Measurements from ENCODE around the gene PACRG. TPM values are rescaled to one million over a fixed set of nuclear protein-coding genes. Genes with fewer than 3 reads are reported as not detected.

Gene PACRG
- total RNA-seq, 1 donor: 0.73 TPM

DNA sequence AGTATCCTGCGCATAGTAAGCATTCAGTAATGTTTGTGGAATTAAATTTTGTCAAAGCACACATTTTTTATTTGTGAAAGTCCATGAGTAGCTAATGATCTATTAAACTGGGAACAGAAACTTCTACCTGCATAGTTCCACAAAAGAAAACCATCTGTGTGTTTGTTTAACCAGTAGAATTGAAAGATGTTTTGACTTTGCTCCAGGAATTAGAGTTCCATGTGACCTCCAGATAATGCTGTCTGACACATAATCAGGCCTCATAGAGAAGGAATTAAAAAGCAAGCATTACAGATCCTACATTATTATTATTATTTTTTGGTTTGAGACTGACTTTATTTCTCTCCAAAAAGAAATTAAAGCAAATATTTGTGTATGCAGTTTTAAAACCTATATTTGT, 126.5 kb downstream of the PACRG start:
- Histone ChIP-seq H3K27me3 (ENCODE audit: insufficient read depth, low read length) (no peaks in the 10 kb centered on the region), H3K4me3 (ENCODE audit: low read length) (no peak overlapping the region), H3K9me3 (ENCODE audit: low read depth, low read length) (no peaks in the 10 kb centered on the region), H3K4me1 (ENCODE audit: insufficient read depth, low read length) (no peaks in the 10 kb centered on the region)

DNA sequence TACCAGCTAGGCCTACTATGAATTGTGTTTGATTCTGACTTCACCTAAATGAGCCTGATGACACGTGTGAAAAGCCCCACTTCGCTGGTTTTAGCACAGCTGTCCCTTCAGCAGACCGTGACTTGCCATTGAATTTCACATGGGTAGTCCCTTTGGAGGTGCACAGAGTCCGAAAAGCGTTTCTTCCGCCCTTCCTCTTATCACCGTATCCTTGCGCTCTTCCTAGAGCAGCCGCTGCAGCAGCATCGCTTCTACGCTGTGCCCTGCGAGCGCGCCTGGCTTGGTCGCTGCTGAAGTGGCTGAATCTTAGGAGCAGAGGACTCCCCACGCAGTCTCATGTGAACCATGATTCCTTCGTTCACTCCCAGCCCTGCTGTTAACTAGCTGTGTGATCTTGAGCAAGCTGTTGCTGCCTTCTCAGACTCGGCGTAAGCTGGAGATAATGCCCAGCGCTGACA, 127.0 kb downstream of the PACRG start:
- no peaks in the 10 kb centered on the region for H3K9me3 ChIP-seq (ENCODE audit: low read depth, low read length)
- H3K4me3 ChIP-seq (ENCODE audit: low read length): no peak overlapping the region
- H3K4me1 ChIP-seq (ENCODE audit: insufficient read depth, low read length): no peaks in the 10 kb centered on the region
- H3K27me3 ChIP-seq (ENCODE audit: insufficient read depth, low read length): no peaks in the 10 kb centered on the region

DNA sequence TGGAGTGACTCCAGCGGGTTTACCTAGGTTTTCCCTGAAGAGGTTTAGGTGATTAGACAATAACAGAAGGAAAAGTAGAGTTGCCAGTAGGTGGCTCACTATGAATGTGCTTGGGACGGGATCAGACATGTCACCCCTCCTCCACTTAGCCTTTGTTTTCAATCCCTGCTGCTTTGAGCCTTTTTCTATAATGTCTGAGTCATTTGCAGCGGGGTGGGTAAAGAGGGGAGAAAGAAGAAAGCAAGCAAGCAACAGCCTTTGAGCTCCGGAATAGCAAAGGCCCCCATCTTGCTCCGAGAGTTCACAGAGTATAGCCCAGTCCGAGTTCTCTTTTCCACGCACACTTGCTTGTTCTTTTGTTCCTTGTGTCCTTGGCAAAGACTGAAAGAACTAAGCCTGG, 129.1 kb downstream of the PACRG start:
- H3K4me1 ChIP-seq (ENCODE audit: insufficient read depth, low read length): no peaks in the 10 kb centered on the region
- no peaks in the 10 kb centered on the region for H3K9me3 ChIP-seq (ENCODE audit: low read depth, low read length)
- no peaks in the 10 kb centered on the region for H3K27me3 ChIP-seq (ENCODE audit: insufficient read depth, low read length)
- H3K4me3 ChIP-seq (ENCODE audit: low read length): no peak overlapping the region

DNA sequence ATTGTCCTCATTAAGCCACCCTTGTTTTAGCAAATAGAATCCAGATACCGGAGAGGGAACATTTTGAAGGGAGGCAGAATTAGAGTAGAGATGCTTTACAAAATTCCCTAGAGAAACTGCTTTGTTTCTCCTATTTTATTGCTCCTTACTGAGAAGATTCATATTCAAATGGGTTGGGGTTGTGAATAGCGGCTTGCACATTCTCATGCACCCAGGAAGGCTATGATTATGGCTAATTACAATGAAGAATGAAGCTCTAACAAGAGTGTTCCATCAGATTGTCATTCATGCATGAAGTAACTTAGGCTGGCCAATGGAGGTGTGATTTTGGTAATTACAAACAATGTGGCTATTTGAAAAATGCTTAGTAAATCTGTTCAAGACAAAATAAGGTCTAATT, 129.6 kb downstream of the PACRG start:
- no peak overlapping the region for H3K4me3 ChIP-seq (ENCODE audit: low read length)
- H3K4me1 ChIP-seq (ENCODE audit: insufficient read depth, low read length): no peaks in the 10 kb centered on the region
- H3K9me3 ChIP-seq (ENCODE audit: low read depth, low read length): no peaks in the 10 kb centered on the region
- no peaks in the 10 kb centered on the region for H3K27me3 ChIP-seq (ENCODE audit: insufficient read depth, low read length)

DNA sequence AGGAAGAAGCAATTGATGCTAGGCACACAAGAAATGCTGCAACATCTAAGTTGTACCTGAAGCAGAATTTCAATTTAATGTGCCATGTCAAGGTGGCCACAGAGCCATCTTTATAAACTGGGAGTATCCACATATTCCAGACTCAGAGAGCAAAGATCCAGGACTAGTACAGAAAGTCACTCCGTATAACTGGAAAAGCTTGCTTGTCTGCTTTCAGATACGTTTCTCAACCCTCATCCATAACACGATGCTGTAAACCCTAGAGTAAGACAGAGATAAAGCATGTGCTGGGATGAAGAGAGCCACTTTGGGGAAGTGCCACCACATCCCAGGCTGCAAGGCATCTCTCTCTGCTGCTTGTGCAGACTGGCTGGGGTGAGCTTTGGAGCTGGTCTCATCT, 134.7 kb downstream of the PACRG start:
- no peaks in the 10 kb centered on the region for H3K27me3 ChIP-seq (ENCODE audit: insufficient read depth, low read length)
- H3K4me1 ChIP-seq (ENCODE audit: insufficient read depth, low read length): no peaks in the 10 kb centered on the region
- no peak overlapping the region for H3K4me3 ChIP-seq (ENCODE audit: low read length)
- no peaks in the 10 kb centered on the region for H3K9me3 ChIP-seq (ENCODE audit: low read depth, low read length)

DNA sequence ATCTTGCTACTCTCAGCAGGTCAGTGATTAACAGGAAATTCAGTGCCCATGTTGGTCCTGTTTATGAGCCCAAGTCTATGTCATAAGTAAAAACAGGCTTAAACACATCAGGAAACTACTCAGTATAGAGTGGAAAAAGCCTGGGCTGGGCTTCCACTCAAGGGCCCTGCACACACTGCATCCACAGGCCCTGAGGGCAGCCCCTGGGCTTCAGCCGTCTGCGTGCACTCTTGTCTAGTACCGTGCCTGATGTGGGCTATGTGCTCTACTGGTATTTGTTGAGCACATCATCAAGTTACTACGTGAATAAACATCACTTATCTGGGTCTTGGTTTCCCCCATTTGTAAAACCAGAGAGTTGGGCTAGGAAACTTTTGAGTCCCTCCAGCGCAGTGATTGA, 135.2 kb downstream of the PACRG start:
- no peaks in the 10 kb centered on the region for H3K4me1 ChIP-seq (ENCODE audit: insufficient read depth, low read length)
- no peaks in the 10 kb centered on the region for H3K9me3 ChIP-seq (ENCODE audit: low read depth, low read length)
- no peak overlapping the region for H3K4me3 ChIP-seq (ENCODE audit: low read length)
- no peaks in the 10 kb centered on the region for H3K27me3 ChIP-seq (ENCODE audit: insufficient read depth, low read length)

DNA sequence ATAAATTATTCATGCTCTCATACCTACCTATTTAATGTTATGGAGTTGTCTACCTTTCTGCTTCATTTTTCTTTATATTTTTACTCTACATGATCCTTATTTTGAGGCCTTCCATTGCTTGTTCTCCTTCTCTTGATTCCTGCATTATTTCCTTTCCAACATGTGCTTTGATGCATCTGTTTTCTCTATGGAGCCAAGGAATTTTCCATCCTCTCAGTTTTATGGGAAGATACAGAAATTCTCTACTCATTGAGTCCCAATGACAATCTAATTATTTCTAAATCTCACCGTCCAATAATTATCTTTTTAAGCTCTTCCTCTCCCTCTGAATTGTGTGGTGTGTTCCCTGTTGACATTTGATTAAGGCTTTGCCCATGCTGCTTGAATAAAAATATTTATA, 136.0 kb downstream of the PACRG start:
- Histone ChIP-seq H3K4me1 (ENCODE audit: insufficient read depth, low read length) (no peaks in the 10 kb centered on the region), H3K4me3 (ENCODE audit: low read length) (no peak overlapping the region), H3K9me3 (ENCODE audit: low read depth, low read length) (no peaks in the 10 kb centered on the region), H3K27me3 (ENCODE audit: insufficient read depth, low read length) (no peaks in the 10 kb centered on the region)

DNA sequence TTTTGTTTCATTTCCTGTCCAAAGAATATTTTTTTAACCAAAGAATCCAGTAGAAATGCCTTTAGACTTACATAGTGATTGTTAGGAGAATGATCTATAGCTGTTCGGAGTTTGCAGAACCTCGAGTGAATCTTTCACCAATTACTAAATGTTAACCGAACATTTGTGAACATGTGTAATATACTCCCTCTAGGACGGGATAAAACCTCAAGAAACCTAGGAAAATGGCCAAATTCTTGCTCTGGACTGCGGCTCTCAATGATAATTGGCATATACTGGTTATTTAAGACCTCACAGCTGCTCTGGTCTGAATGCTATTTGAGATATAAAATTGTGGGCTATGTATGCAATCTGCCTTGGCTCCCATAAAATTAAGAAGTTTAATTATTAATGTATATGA, 137.1 kb downstream of the PACRG start:
- Histone ChIP-seq H3K27me3 (ENCODE audit: insufficient read depth, low read length) (no peaks in the 10 kb centered on the region), H3K4me1 (ENCODE audit: insufficient read depth, low read length) (no peaks in the 10 kb centered on the region), H3K4me3 (ENCODE audit: low read length) (no peak overlapping the region), H3K9me3 (ENCODE audit: low read depth, low read length) (no peaks in the 10 kb centered on the region)

DNA sequence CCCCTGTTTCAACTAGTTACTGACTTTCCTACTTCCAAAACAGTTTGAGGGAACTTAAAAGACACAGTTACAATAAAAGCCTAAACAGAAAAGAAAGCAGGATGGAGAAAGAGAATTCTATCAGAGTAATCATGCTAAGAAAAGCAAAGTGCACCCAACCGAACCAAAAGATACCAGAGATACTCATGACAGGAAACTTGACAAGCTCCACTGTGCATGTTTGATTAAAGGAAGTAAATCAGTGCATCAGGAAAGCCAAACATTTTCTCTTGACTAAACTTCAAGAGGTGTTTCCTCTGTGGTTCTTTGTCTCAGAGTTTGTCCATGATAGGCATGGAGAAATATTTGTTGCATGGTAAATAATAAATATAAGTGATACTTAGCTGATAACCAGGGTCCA, 138.9 kb downstream of the PACRG start:
- Histone ChIP-seq H3K27me3 (ENCODE audit: insufficient read depth, low read length) (no peaks in the 10 kb centered on the region), H3K9me3 (ENCODE audit: low read depth, low read length) (no peaks in the 10 kb centered on the region), H3K4me3 (ENCODE audit: low read length) (no peak overlapping the region)

DNA sequence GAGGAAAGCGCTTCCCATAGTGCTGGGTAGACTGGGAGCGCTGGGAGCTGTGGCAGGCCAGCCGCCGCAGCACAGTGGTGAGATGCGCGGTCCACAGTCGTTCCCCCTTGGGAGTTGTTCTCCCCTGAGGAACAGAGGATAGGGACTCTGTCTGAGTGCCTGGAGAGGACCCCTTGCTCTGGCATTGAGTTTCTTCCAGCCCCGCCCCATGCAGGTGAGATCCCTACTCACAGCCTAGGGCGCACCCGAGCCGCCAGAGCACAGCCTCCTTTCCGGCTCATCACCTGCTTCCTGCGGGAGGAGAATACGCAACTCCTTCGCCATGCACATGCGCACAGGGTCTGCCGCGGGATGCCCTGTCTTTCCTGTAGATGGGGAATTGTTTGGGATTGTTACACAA, 140.6 kb downstream of the PACRG start:
- H3K4me3 ChIP-seq (ENCODE audit: low read length): no peak overlapping the region
- no peaks in the 10 kb centered on the region for H3K27me3 ChIP-seq (ENCODE audit: insufficient read depth, low read length)
- H3K4me1 ChIP-seq (ENCODE audit: insufficient read depth, low read length): no peaks in the 10 kb centered on the region
- no peaks in the 10 kb centered on the region for H3K9me3 ChIP-seq (ENCODE audit: low read depth, low read length)

More for the DNA sequence above, 138.9 kb downstream of the PACRG start:
- no peaks in the 10 kb centered on the region for H3K4me1 ChIP-seq (ENCODE audit: insufficient read depth, low read length)

DNA sequence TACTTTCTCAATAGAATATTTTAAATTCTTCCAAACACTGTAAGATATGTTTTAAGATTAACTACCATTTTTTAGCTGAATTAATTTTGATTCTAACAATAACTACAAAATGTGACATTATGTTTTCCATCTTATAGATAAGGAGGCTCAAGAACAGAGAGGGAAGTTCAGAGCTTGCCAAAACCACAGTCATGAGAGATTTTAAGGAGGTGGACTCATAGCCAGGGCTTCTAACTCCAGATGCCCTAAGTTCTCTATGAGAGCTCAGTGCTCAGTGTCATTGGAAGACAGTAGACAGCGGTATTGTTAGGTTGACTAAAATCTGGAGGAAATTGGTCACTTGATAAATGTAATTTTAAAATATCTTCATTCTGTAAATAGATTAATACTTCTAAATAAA, 144.2 kb downstream of the PACRG start:
- Histone ChIP-seq H3K4me3 (ENCODE audit: low read length) (no peak overlapping the region), H3K4me1 (ENCODE audit: insufficient read depth, low read length) (no peaks in the 10 kb centered on the region), H3K27me3 (ENCODE audit: insufficient read depth, low read length) (no peaks in the 10 kb centered on the region), H3K9me3 (ENCODE audit: low read depth, low read length) (no peaks in the 10 kb centered on the region)

DNA sequence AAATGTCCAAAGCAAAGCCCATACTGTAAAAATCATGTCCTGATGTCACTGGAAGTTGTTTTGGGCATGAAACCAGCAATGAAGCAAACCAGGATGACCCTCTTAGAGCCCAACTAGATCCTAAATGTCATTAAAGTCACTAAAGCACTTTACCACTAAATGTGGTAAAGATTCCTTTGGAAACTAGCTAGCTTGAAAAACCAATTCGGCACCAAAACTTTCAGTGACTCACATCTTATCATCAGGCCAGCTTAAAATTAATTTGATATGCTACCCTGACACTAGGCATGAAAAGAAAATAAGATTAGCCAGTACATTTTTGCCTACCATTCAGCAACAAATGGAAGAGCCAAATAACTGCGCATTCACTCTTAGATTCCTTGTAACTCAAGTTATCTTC, 145.8 kb downstream of the PACRG start:
- Histone ChIP-seq H3K4me3 (ENCODE audit: low read length) (no peak overlapping the region), H3K9me3 (ENCODE audit: low read depth, low read length) (no peaks in the 10 kb centered on the region), H3K27me3 (ENCODE audit: insufficient read depth, low read length) (no peaks in the 10 kb centered on the region), H3K4me1 (ENCODE audit: insufficient read depth, low read length) (no peaks in the 10 kb centered on the region)

DNA sequence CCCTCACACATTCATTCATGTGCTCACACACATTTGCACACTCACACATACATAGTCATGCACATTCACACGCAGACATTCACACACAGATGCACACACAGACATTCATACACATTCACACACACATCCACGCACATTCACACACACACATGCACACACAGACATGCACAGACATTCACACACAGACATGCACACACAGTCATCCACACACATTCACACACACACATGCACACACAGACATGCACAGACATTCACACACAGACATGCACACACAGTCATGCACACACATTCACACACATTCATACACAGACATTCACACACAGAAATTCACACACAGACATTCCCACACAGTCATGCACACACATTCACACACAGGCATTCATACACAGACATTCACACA, 147.3 kb downstream of the PACRG start:
- H3K9me3 ChIP-seq (ENCODE audit: low read depth, low read length): no peaks in the 10 kb centered on the region
- no peaks in the 10 kb centered on the region for H3K27me3 ChIP-seq (ENCODE audit: insufficient read depth, low read length)
- H3K4me3 ChIP-seq (ENCODE audit: low read length): no peak overlapping the region
- H3K4me1 ChIP-seq (ENCODE audit: insufficient read depth, low read length): no peaks in the 10 kb centered on the region

DNA sequence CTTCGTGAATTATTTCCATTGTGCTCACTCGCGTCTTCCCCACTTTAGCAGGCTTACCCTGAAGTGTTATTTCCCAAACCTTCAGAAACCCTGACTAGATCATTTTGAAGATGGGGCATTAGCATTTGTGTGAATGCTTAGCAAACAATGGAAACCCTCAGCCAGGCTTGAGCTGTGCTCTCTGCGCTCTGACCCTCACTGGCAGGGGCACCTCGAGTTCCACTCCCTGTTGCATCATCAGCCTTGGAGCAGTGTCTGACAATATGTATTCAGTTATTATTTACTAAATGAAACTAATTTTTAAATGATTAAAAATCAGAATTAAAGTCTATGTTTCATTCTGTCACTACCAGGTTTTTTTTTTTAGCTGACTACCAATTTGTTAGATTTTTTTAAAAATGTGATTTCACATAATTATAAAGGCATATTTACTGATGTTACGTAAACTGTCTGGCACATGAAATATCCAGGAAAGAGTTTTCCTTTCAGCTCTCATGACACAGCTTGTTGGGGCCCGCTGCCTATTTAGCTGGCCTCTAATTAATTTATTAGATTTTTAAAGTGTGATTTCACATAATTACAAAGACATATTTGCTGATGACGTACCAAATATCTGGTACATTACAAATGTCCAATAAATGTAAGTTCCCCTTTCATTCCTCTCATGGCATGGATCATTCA, 155.2 kb downstream of the PACRG start:
- H3K9me3 ChIP-seq (ENCODE audit: low read depth, low read length): no peaks in the 10 kb centered on the region
- no peaks in the 10 kb centered on the region for H3K27me3 ChIP-seq (ENCODE audit: insufficient read depth, low read length)

DNA sequence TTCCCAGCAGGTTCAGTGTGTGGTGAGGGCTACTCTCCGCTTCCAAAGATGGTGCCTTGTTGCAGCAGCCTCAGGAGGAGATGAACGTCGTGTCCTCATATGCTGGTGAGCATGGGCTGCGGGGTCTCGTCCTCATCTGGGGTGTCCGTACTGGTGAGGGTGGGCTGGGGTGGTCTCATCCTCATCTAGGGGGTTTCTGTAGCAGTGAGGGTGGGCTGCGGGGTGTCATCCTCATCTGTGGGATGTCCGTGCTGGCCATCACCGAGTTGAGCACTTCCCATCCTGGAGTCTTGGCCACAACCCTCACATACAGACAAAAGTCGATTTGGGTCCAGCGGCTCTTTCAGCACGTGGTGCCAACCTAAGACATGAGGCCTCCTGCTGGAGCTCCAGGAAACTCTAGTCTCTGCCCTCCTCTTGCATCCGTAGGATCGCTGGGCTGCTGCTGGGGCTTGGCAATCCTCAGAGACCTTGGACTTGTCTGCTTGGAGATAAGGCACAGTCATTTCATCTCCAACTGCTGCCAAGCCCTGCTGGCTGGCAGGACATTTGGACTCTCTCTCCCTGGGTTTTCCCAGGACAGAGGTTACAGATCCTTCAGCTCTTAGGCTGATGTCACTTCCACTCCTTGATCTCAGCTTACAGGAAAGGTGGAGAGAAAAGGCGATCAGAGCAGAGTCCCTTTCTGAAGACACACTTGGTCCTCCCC, 160.4 kb downstream of the PACRG start:
- Histone ChIP-seq H3K4me3 (ENCODE audit: low read length) (no peak overlapping the region), H3K9me3 (ENCODE audit: low read depth, low read length) (no peaks in the 10 kb centered on the region), H3K27me3 (ENCODE audit: insufficient read depth, low read length) (no peaks in the 10 kb centered on the region), H3K4me1 (ENCODE audit: insufficient read depth, low read length) (no peaks in the 10 kb centered on the region)

More for the DNA sequence above, 155.2 kb downstream of the PACRG start:
- Histone ChIP-seq H3K4me1 (ENCODE audit: insufficient read depth, low read length) (no peaks in the 10 kb centered on the region), H3K4me3 (ENCODE audit: low read length) (no peak overlapping the region)

DNA sequence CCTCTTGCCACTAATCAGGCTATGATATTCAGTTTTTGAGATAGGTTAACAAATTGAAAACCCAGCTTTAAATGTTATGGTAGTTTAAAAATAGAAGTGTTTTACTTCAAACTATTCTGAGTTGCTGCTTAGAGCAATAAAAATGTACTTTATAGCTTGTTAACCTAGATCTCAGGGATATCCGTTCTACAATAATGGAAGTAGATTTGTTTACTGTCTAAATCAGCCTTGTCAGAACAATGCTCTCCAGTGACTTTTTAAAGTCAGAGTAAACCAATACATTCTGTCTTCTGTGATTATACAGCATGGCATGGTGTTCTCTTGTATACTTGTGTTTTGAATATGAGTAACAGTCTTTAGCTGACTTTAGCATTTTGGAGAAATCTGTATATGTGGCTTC, 161.5 kb downstream of the PACRG start:
- Histone ChIP-seq H3K9me3 (ENCODE audit: low read depth, low read length) (no peaks in the 10 kb centered on the region), H3K4me3 (ENCODE audit: low read length) (no peak overlapping the region), H3K27me3 (ENCODE audit: insufficient read depth, low read length) (no peaks in the 10 kb centered on the region), H3K4me1 (ENCODE audit: insufficient read depth, low read length) (no peaks in the 10 kb centered on the region)

Data from mononuclear cell (primary cell).